HepG2 (cell line): ENCODE data around the gene PRCD. TPM values are rescaled to one million over a fixed set of nuclear protein-coding genes. Genes with fewer than 3 reads are reported as not detected.

Source experiments
- AGO1 ChIP-seq: fragments of 200-400 bp; formaldehyde crosslinking; IDR thresholded peaks from 2 replicates; pipeline ENCODE4 v1.6.1; 2017; ENCODE audit warnings: mild to moderate bottlenecking, low read depth, low read length, moderate library complexity; ENCODE audit not compliant: poor library complexity, severe bottlenecking
- AHR ChIP-seq: IDR thresholded peaks from 2 replicates; pipeline ENCODE4 v1.6.1; 2018; ENCODE audit warnings: missing genetic modification reagents, missing compliant biosample characterization
- AKAP8 ChIP-seq: sonication (generic); formaldehyde crosslinking; IDR thresholded peaks from 2 replicates; pipeline ENCODE4 v1.5.1; 2020; ENCODE audit warnings: mild to moderate bottlenecking, missing genetic modification reagents
- EP300 ChIP-seq, 3 experiments: sonication (generic) in 1 of 3; formaldehyde crosslinking in 1 of 3; IDR thresholded peaks; 2 replicates each; pipeline versions ENCODE4 v1.5.1 to v1.6.1; 2011 to 2020; ENCODE audit warnings: low read depth in 2 of 3, low read length in 2 of 3, borderline replicate concordance in 1 of 3, improper control_type of control experiment in 1 of 3, mild to moderate bottlenecking in 1 of 3, missing genetic modification reagents in 1 of 3, moderate library complexity in 1 of 3
- GATA4 ChIP-seq: sonication (generic); IDR thresholded peaks from 2 replicates; pipeline ENCODE4 v1.6.1; 2016; ENCODE audit warnings: antibody characterized with exemption, low read depth, borderline replicate concordance
- HDAC2 ChIP-seq: sonication (generic); formaldehyde crosslinking; IDR thresholded peaks from 2 replicates; pipeline ENCODE4 v1.4.0; 2020; ENCODE audit warnings: missing genetic modification reagents
- HOXA5 ChIP-seq: sonication (generic); formaldehyde crosslinking; IDR thresholded peaks from 2 replicates; pipeline ENCODE4 v1.4.0; 2020; ENCODE audit warnings: missing genetic modification reagents
- KAT7 ChIP-seq: IDR thresholded peaks from 2 replicates; pipeline ENCODE4 v1.6.1; 2018; ENCODE audit warnings: borderline replicate concordance, missing compliant biosample characterization
- MAFF ChIP-seq: IDR thresholded peaks from 2 replicates; pipeline ENCODE4 v1.6.1; 2011; ENCODE audit warnings: low read depth, low read length, improper control_type of control experiment
- PHB2 ChIP-seq: fragments of 450-650 bp; IDR thresholded peaks from 2 replicates; pipeline ENCODE4 v1.6.1; 2018; ENCODE audit not compliant: partially characterized antibody
- PRDM4 ChIP-seq: sonication (generic); formaldehyde crosslinking; IDR thresholded peaks from 2 replicates; pipeline ENCODE4 v1.9.0; 2021; ENCODE audit warnings: missing genetic modification reagents, borderline replicate concordance
- RARG ChIP-seq: sonication (generic); formaldehyde crosslinking; IDR thresholded peaks from 2 replicates; pipeline ENCODE4 v1.4.0; 2020; ENCODE audit warnings: low read depth, mild to moderate bottlenecking, missing genetic modification reagents
- TCF12 ChIP-seq, 2 experiments: fragments of 450-650 bp in 1 of 2; sonication (generic) in 1 of 2; formaldehyde crosslinking in 1 of 2; IDR thresholded peaks; 2 replicates each; pipeline versions ENCODE4 v1.6.1 to v1.8.0; 2017 to 2022; ENCODE audit warnings: antibody characterized with exemption in 1 of 2, mild to moderate bottlenecking in 1 of 2, missing genetic modification reagents in 1 of 2, moderate library complexity in 1 of 2
- XRCC5 ChIP-seq: fragments of 200-400 bp; formaldehyde crosslinking; optimal IDR thresholded peaks from 2 replicates; pipeline ENCODE3; 2017; ENCODE audit warnings: mild to moderate bottlenecking, low read length
- ZFP1 ChIP-seq: IDR thresholded peaks from 2 replicates; pipeline ENCODE4 v1.6.1; 2016
- ZFP36L1 ChIP-seq: sonication (generic); formaldehyde crosslinking; IDR thresholded peaks from 2 replicates; pipeline ENCODE4 v1.8.0; 2022; ENCODE audit warnings: mild to moderate bottlenecking, missing genetic modification reagents, moderate library complexity
- ZFP37 ChIP-seq: sonication (generic); formaldehyde crosslinking; IDR thresholded peaks from 2 replicates; pipeline ENCODE4 v1.4.0; 2020; ENCODE audit warnings: missing genetic modification reagents, borderline replicate concordance
- ZFP62 ChIP-seq: sonication (generic); formaldehyde crosslinking; IDR thresholded peaks from 2 replicates; pipeline ENCODE4 v1.4.0; 2020; ENCODE audit warnings: missing genetic modification reagents
- ZNF280B ChIP-seq: sonication (generic); formaldehyde crosslinking; IDR thresholded peaks from 2 replicates; pipeline ENCODE4 v1.5.0; 2020; ENCODE audit warnings: missing genetic modification reagents, mild to moderate bottlenecking, borderline replicate concordance
- ZNF589 ChIP-seq: sonication (generic); formaldehyde crosslinking; conservative IDR thresholded peaks from 2 replicates; pipeline ENCODE4 v1.8.0; 2022; ENCODE audit warnings: mild to moderate bottlenecking, moderate library complexity, missing genetic modification reagents
- polyA plus RNA-seq, 8 experiments: library from polyadenylated mRNA; depleted of rRNA in 3 of 8; stranded (reverse) in 7 of 8; unstranded in 1 of 8; fragments of >200 nt; fragmentation: Illumina TruSeq in 4 of 8; extraction: Trizol in 4 of 8; gene quantifications; 2 replicates each; pipeline versions ENCODE4 v1.2.1 to v1.2.3, GENCODE V29; 2011 to 2016; ENCODE audit warnings: low read depth in 4 of 8, missing spikeins in 1 of 8, mixed read lengths in 1 of 8; ENCODE audit not compliant: insufficient read depth in 1 of 8
- total RNA-seq, 5 experiments: library from RNA; depleted of rRNA; stranded (reverse); fragments of >200 nt; fragmentation: Illumina TruSeq; extraction: Trizol; gene quantifications; 2 replicates each; pipeline ENCODE4 v1.2.3, GENCODE V29; 2016; ENCODE audit warnings: low read depth in 1 of 5
- TF ChIP-seq, protein P1 (sequence below), 2 experiments: sonication (generic) in 1 of 2; formaldehyde crosslinking in 1 of 2; IDR thresholded peaks; 2 replicates each; pipeline versions ENCODE4 v1.6.1 to v1.9.0; 2014 to 2022; ENCODE audit warnings: antibody characterized with exemption in 1 of 2, borderline replicate concordance in 1 of 2, inconsistent platforms in 1 of 2, low read depth in 1 of 2, missing genetic modification reagents in 1 of 2

Gene PRCD
- total and polyA plus RNA-seq, 2 of the 13 experiments (the other 11 are each of a cell fraction or from before 2014, with no cell fraction given) = 0.51 TPM; not detected in 1

DNA sequence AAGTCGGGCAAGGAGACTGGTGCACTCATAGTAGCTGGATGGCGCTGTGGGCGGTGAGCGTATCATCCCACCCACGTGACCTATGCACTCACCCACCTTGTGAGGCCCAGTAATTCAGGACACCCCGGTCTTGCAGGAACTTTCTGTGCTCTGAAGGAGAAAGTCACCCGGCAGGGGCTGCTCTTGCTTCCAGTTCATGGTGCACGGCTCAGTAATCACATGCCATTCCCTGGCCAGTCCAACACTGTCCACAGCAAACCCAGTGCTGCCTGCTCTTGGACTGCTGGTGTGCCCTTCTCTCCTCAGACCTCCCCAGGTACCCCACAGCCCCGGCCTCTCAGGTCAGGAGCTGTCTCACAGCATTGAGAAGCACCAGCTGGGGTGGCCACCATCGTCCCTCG lies 22.2 kb upstream of the PRCD start (continued):
- TF ChIP-seq, protein P1, sequence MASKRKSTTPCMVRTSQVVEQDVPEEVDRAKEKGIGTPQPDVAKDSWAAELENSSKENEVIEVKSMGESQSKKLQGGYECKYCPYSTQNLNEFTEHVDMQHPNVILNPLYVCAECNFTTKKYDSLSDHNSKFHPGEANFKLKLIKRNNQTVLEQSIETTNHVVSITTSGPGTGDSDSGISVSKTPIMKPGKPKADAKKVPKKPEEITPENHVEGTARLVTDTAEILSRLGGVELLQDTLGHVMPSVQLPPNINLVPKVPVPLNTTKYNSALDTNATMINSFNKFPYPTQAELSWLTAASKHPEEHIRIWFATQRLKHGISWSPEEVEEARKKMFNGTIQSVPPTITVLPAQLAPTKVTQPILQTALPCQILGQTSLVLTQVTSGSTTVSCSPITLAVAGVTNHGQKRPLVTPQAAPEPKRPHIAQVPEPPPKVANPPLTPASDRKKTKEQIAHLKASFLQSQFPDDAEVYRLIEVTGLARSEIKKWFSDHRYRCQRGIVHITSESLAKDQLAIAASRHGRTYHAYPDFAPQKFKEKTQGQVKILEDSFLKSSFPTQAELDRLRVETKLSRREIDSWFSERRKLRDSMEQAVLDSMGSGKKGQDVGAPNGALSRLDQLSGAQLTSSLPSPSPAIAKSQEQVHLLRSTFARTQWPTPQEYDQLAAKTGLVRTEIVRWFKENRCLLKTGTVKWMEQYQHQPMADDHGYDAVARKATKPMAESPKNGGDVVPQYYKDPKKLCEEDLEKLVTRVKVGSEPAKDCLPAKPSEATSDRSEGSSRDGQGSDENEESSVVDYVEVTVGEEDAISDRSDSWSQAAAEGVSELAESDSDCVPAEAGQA (IDR thresholded peaks at IDR 0.05; ENCODE audit: low read depth) = no peak
- TF ChIP-seq, protein P1 (CRISPR knock-in tag; IDR thresholded peaks at IDR 0.05; ENCODE audit: borderline replicate concordance) = no peak
- TF ChIP-seq HDAC2 (CRISPR knock-in tag) (no peak), EP300 (IDR thresholded peaks at IDR 0.05; ENCODE audit: low read depth in 2 of 2, low read length in 2 of 2) (no peak), EP300 (CRISPR knock-in tag; IDR thresholded peaks at IDR 0.05; ENCODE audit: borderline replicate concordance) (no peak), AGO1 (no peak), ZNF280B (no peak), XRCC5 (peak; percentile 13), PHB2 (no peak), MAFF (no peak), ZFP1 (no peak), ZFP62 (CRISPR knock-in tag) (no peak), ZNF589 (CRISPR knock-in tag) (no peak), TCF12 (IDR thresholded peaks at IDR 0.05) (no peak), TCF12 (CRISPR knock-in tag; IDR thresholded peaks at IDR 0.05) (no peak), AHR (CRISPR knock-in tag) (no peak), PRDM4 (CRISPR knock-in tag) (no peak), RARG (no peak), GATA4 (no peak), KAT7 (CRISPR knock-in tag) (no peak), HOXA5 (CRISPR knock-in tag) (no peak), ZFP37 (CRISPR knock-in tag) (no peak), ZFP36L1 (CRISPR knock-in tag) (no peak), AKAP8 (CRISPR knock-in tag) (no peak)
